ENCODE measurements around the gene MT1H.
A peak's percentile ranks its signal among the peaks of the same experiment; 100 is the strongest.
"Not testable (repeated sequence)": the region's sequence is repeated elsewhere in the genome, so short reads cannot be mapped to it uniquely, and the experiment has no call there.

Gene MT1H

DNA sequence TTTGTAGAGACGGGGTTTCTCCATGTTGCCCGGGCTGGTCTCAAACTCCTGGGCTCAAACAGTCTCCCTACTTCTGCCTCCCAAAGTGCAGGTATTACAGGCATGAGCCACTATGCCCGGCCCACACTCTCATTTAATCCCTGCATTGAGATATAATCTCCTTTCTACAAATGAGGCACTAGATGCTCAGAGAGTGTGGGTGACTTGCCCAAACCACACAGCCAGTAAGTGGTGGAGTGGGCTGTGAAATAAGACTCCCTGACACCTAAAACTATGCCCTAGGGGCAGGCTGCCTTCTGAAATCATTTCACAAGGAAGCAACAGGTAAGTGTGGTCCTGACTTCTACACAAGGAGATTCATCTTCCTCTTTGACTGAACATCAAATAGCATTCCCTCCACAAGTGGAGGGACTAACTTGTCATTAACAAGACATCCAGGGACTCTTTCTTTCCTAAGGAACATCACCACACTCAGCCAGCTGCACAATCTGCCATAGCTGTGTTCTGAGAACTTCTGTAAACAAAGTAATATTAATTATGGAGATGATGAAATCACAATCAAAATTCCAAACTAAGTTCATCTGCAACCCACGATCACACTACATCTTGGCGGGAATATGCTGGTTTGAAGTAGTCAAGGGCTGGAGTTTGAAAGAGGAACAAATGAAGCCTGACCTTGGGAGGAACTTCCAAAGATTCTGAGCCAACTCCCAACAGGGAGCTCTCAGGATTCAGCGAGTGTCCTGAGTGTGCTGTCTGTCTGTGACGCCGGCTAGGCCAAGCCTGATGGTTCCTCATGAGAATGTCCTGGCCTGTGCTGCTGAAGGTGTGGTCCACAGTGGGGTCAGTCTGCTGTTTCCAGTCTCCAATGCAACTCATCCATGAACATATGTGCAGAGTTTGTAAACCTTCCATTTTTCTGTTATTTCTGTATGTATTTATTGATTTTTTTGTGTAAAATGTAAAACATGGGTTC is 4.0 kb upstream of the MT1H start:
- DNase-seq (ENCODE audit: low read depth): not testable (repeated sequence)

DNA sequence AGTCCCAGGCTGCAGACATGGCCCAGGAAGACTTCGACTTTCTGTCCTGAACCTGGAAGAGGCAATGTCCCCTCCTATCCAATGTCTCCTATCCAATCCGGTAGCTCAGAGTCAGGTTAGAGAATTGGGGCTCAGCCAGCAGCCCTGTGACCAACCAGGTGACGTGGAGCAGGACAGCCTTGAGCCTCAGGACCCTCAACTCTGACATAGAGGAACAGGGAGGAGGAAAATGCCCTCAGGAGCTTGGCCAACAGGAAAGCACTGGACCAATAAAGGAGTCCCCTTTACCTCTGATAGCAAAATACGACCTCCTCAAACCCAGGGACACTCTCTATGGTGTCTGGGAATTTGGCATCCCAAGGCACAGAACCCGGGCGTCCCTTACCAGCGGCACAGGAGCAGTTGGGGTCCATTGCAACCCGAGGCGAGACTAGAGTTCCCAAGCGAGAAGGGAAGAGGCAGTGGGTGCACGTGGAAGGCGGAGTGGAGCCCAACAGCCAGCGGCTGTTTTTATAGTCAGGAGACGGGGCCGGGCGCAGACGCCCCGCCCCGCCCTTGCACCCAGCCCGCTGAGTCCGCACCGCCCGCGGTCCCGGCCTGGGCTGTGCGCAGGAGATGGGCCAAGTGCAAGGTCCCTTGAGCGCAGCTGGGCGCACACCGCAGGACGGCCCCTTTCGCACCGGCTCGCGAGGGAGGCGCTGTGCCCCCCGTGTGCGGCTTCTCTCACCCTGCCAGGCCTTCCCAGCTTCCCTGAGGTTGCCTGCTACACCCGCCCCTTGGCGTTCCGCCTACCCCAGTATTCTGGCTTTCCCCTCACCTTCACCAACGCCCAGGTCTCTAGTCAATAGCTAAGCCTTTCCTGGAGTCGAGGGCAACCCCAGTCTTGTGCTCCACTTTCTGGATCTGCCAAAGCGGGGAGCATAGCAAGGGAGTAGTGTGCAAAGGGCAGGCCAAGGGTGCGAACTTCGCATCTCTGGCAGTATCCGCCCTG is 1.7 kb upstream of the MT1H start, which contains the start of gene MT1G:
Gene MT1G (minus strand): TSS at position 485 of the 991 bp plus-strand sequence. CDS start 72 bp downstream, at position 413.
- DNase-seq (ENCODE audit: low read depth): no peak

DNA sequence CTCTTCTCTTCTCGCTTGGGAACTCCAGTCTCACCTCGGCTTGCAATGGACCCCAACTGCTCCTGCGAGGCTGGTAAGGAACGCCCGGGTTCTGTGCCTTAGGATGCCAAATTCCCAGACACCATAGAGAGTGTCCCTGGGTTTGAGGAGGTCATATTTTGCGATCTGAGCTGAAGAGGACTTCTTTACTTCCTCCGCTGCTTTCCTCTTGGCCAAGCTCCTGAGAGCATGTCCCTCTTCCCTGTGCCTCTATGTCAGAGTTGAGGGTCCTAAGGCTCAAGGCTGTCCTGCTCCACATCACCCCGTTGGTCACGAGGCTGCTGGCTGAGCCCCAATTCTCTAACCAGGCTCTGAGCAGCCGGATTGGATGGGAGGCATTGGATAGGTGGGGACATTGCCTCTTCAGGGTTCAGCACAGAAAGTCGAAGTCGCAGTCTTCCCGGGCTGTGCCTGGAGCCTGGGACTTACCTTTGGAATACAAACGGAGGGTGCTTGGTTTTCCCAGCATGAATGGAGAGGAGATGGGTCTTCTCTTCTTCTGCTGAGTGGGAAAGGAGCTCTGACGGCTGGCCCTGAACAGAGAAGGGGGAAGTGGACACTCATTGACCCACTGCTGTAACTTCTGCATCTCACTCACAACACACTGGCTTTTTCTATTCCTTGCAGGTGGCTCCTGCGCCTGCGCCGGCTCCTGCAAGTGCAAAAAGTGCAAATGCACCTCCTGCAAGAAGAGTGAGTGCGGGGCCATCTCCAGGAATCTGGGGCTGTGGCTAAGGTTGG is 416 bp downstream of the MT1H start:
- DNase-seq (ENCODE audit: low read depth): no peak

GRCh38 chr16:56670620-56670934 is 963 bp downstream of the MT1H start:
- no peak for DNase-seq (ENCODE audit: low read depth)

GRCh38 chr16:56671691-56672090 is 2.1 kb downstream of the MT1H start:
- DNase-seq (ENCODE audit: low read depth): not testable (repeated sequence)

DNA sequence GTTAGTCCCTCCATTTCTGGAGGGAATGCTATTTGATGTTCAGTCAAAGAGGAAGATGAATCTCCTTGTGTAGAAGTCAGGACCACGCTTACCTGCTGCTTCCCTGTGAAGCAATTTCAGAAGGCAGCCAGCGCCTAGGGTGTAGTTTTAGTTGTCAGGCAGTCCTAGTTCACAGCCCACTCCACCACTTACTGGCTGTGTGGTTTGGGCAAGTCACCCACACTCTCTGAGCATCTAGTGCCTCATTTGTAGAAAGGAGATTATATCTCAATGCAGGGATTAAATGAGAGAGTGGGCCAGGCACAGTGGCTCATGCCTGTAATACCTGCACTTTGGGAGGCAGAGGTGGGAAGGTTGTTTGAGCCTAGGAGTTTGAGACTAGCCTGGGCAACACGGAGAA is 2.6 kb downstream of the MT1H start:
- not testable (repeated sequence) for DNase-seq (ENCODE audit: low read depth)

DNA sequence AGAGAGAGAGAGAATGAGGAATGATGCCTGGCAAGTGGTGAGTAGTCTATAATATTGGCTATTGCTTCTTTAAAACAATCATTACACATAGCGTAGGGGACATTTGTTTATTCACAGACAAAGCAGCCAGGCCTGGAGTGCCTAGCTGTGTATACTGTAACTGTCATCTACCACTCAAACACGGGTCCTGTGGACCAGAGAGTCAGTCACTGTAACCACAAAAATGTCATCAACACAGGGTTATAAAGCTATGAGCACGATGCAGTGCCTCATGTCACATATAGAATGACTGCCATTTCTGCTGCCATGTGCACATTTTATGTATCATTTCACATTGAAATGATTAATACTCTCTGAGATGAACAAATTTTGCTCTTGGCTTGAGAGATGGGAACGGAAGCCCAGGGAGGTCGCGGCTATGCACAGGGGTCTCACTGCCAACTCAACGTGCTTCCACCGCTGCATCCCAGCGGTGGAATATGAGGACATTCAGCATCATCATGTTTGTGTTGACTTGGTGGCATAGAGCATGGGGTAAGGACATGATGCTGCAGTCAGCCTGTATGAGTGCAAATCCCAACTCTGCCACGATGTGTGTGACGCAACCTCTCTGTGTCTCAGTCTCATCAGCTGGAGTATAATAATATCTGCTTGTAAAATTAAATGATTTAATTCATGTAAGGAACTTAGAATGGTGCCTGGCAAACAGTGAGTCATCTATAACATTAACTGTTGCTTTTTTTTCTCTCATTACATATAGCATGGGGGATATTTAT is 3.3 kb downstream of the MT1H start:
- no peak for DNase-seq (ENCODE audit: low read depth)

DNA sequence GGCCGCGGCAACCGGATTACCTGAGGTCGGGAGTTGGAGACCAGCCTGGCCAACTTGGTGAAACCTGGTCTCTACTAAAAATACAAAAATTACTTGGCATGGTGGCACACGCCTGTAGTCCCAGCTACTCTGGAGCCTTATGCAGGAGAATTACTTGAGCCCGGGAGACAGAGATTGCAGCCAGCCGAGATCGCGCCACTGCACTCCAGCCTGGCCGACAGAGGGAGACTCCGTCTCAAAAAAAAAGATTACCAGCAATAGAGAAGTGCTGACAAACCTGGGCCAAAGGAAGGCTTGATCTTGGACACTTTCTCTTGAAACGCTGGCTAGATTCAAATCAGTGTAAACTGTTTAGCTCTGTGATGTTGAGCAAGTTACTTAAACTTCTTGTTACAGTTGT is 4.3 kb downstream of the MT1H start:
- no peak for DNase-seq (ENCODE audit: low read depth)

DNA sequence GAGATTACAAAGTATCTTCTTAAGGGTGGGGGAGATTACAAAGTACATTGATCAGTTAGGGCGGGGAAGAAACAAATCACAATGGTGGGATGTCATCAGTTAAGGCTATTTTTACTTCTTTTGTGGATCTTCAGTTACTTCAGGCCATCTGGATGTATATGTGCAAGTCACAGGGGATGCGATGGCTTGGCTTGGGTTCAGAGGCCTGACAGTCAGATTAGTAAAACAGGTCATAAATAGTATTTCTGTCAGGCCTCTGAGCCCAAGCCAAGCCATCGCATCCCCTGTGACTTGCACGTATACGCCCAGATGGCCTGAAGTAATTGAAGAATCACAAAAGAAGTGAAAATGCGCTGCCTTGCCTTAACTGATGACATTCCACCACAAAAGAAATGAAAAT is 5.0 kb downstream of the MT1H start:
- not testable (repeated sequence) for DNase-seq (ENCODE audit: low read depth)

DNA sequence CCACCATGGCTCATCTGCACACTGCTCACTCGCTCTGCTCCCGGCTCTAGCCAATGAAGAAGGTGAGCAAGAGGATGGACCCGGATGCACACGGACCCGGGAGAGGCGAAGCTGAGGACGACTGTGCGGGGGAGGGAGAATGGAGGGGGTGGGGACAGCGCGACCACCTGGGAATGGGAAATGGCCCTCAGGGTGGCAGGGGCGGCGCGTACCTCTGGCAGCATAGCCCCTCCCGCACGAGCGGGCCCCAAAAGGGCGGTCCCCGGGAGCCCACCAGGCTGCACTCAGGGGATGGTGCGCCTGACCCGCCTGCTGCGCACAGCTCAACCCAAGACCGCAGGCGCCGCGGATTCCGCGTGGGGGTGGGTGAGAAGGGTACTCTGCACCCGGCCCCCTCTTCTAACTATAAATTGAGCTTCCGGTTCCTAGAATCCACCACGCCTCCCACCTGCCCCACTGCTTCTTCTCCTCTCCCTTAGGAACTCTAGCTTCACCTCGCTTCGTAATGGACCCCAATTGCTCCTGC is 6.1 kb downstream of the MT1H start:
- peak; percentile 29 for DNase-seq (ENCODE audit: low read depth)

- DNase-seq (ENCODE audit: low read depth): no peak
Measured at GRCh38 chr16:56677474-56677873, 7.9 kb downstream of the MT1H start.

- no peak for DNase-seq (ENCODE audit: low read depth)
Measured at GRCh38 chr16:56679078-56679730, 9.6 kb downstream of the MT1H start.

- DNase-seq (ENCODE audit: low read depth): no peak
Measured at GRCh38 chr16:56679818-56680217, 10.2 kb downstream of the MT1H start.

DNA sequence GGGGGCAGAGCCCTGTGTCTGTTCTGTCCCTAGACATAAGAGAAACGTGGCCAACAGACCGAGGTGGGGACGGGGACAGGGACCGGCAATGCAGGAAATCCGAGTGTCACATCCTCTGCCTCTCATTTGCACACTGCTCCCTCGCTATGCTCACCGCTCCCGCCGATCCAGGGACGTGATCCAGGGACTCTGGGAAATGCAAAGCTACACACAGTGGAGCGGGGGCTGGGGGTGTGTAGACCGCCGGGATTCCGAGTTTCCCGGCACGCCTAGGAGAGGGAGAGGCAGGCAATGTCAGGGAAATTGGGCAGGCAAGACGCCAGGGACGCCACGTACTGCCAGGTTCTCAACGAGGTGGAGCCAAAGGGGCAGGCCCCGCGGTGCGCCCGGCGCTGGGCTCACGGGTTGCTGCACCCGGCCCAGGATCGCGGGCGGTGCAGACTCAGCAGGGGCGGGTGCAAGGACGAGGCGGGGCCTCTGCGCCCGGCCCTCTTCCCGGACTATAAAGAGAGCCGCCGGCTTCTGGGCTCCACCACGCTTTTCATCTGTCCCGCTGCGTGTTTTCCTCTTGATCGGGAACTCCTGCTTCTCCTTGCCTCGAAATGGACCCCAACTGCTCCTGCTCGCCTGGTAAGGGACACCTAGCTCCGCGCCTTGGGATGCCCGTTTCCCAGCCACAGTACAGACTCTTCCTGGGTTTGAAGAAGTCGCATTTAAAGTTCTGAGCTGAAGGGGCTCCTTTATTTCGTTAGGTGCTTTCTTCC is 12.5 kb downstream of the MT1H start, which contains the start of gene MT1X:
Gene MT1X (plus strand): TSS at position 532 of the 764 bp plus-strand sequence. CDS start 71 bp downstream, at position 603.
- DNase-seq (ENCODE audit: low read depth): peak; percentile 69

DNA sequence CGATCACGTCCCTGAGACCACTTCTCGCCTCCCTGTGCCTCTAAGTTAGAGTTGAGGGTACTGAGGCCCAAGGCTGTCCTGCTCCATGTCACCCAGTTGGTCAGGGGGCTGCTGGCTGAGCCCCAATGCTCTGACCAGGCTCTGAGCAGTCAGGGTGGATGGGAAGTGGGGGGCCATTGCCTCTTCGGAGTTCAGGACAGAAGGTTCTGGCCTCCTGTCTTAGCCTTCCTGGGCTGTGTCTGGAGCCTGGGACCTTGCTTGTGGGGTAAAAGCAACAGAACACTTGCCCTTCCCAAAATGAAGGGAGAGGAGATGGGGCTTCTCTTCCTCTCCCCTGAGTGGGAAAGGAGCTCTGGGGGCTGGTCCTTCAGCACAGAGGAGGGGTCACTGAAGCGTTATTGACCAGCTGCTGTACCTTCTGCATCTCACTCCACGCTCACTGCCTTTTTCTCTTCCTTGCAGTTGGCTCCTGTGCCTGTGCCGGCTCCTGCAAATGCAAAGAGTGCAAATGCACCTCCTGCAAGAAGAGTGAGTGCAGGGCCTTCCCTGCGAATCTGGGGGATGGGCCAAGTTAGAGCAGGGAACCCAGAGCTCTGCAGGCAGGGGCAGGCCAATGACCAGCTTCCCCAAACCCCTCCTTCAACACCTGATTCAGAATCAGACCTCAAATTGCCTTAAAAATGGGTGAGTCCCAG is 13.2 kb downstream of the MT1H start:
- no peak for DNase-seq (ENCODE audit: low read depth)

GRCh38 chr16:56683424-56684172 is 14.0 kb downstream of the MT1H start:
- no peak for DNase-seq (ENCODE audit: low read depth)

- DNase-seq (ENCODE audit: low read depth): no peak
Measured at GRCh38 chr16:56684256-56684925, 14.8 kb downstream of the MT1H start.

All from activated gamma-delta T cell treated with anti-CD3 and anti-CD28 coated beads, Interleukin-2, amount 50 U/mL, for 16 hours (primary cell).